Epithelial cell of proximal tubule (primary cell): ENCODE results near the gene WDFY2. TPM values are rescaled to one million over a fixed set of nuclear protein-coding genes. Genes with fewer than 3 reads are reported as not detected.
A peak's percentile ranks its signal among the peaks of the same experiment; 100 is the strongest.

ENCODE experiments used
- DNase-seq: peaks from one replicate; pipeline ENCODE4 v3.0.0-alpha.2; 2011; ENCODE audit warnings: low read depth
- H3K4me3 ChIP-seq: 2 replicates; pipeline ENCODE4 v1.5.1; 2011; ENCODE audit warnings: low read depth, mild to moderate bottlenecking, low read length
- total RNA-seq: library from RNA; depleted of rRNA; stranded (reverse); fragments of >200 nt; gene quantifications from 2 replicates; pipeline ENCODE4 v1.2.3, GENCODE V29; 2015
- TF ChIP-seq, protein P1 (sequence below): conservative IDR thresholded peaks from 2 replicates; pipeline ENCODE4 v1.5.1; 2012; ENCODE audit warnings: low read depth, mild to moderate bottlenecking, low read length

WDFY2 gene
- total RNA-seq, 1 donor from 2014 or later: 5.1 TPM

DNA sequence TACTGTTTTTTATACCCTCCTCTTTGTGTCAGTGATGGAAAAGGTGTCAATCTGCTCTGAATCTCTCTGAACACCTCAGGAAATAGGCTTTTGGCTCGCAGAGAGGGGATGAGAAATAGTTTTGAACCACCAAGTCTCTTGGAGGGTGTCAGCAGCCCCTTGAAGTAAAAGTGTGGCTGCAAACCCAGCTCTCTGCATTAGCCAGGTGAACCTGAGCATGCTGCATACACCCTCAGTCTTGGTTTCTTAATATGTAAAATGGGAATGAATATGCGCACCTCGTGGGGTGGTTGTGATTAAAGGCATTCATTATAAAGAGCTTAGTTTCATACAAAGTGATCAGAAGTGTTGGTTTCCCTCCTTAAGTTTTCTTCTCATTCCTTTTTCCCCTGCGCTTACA lies 221.1 kb downstream of the WDFY2 start:
- TF ChIP-seq, protein P1, sequence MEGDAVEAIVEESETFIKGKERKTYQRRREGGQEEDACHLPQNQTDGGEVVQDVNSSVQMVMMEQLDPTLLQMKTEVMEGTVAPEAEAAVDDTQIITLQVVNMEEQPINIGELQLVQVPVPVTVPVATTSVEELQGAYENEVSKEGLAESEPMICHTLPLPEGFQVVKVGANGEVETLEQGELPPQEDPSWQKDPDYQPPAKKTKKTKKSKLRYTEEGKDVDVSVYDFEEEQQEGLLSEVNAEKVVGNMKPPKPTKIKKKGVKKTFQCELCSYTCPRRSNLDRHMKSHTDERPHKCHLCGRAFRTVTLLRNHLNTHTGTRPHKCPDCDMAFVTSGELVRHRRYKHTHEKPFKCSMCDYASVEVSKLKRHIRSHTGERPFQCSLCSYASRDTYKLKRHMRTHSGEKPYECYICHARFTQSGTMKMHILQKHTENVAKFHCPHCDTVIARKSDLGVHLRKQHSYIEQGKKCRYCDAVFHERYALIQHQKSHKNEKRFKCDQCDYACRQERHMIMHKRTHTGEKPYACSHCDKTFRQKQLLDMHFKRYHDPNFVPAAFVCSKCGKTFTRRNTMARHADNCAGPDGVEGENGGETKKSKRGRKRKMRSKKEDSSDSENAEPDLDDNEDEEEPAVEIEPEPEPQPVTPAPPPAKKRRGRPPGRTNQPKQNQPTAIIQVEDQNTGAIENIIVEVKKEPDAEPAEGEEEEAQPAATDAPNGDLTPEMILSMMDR: no peak
- no peak for DNase-seq
- peak overlapping the region; percentile 82 for H3K4me3 ChIP-seq

DNA sequence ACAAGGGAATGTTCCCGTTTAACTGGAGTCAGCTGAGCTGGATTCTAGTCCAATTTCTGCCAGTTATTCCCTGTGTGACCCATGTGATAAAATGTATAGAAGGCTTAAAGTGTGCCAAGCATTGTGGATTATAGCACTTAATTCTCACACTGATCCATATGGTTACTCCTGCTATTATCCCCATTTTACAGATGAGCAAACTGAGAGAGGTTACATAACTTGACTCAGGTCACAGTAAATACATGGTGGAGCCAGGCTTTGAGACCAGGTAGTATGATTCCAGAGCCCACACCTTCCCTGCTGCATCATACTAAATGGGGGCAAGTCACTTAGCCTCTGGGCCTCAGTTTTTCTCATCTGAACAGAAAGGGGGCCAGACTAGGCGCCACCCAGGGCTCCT lies 221.7 kb downstream of the WDFY2 start:
- no peak for DNase-seq
- no peak overlapping the region for H3K4me3 ChIP-seq
- TF ChIP-seq, protein P1: no peak

DNA sequence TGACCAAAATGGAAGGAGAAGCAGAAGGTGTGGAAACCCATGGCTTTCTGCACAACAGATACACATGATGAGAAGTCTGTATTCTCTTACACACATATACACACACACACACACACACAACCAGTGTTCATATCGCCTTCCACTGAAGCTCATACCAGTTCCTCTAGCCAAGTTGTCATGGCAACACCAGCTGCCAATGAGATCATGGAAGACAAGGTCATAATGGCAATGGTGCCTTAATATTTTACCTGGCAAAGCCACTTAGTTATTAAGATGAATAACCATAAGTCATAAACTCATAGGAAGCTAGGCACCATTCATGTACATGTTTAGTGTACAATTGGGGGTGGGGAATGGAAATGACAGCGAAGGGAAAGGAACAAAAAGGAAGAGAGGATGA lies 222.3 kb downstream of the WDFY2 start:
- no peak for DNase-seq
- H3K4me3 ChIP-seq: no peak overlapping the region
- TF ChIP-seq, protein P1: no peak

DNA sequence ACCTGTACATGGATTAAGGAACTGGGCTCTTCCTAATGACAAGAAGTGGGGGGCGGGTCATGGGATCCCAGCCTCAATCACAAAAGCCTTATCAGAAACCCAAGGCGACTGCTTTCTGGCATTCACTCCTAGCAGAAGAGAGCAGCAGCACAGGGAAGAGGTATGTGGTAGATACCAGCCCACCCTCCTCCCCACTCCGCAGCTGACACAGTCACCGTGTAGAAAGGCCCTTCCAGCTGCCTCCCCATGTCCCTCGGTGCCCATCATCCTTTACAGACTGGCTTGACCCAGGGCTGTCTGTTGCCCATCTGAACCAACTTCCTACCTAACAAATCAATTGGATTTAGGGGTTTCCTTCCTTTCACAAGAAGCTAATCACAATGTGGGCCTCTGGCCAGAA lies 222.8 kb downstream of the WDFY2 start:
- no peak overlapping the region for H3K4me3 ChIP-seq
- TF ChIP-seq, protein P1: no peak
- DNase-seq: no peak

DNA sequence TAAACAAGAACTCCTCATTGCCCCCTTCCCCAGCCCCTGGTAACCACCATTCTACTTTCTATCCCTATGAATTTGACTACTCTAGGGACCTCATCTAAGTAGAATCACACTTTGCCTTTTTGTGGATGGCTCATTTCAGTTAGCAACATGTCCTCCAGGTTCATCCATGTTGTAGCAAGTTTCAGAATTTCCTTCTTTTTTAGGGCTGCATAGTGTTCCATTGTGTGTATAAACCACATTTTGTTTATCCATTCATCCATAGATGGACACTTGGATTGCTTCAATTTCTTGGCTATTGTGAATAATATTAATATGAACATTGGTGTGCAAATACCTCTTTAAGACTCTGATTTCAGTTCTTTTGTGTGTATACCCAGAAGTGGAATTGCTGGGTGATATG lies 224.5 kb downstream of the WDFY2 start:
- DNase-seq: no peak
- no peak overlapping the region for H3K4me3 ChIP-seq
- TF ChIP-seq, protein P1: no peak

DNA sequence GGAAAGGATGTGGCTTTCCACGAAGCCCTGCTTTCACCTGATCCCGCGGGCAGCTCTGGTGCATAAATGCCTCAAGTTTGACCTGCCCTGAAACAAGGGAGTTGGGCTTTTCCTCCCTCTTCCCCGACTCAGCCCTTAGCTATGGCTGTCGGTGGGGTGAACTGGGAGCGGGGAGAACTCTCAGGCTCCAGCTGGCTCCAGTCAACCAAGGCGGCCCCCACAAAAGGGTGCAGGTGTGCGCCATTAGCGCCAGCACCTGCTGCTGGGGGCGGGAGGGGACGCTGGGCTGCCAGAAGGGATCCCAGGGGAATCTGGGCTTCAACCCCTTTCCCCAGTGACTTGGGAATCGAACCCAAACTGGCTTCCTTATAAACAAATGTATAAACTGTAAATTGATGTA lies 226.8 kb downstream of the WDFY2 start:
- no peak overlapping the region for H3K4me3 ChIP-seq
- TF ChIP-seq, protein P1: no peak
- no peak for DNase-seq

DNA sequence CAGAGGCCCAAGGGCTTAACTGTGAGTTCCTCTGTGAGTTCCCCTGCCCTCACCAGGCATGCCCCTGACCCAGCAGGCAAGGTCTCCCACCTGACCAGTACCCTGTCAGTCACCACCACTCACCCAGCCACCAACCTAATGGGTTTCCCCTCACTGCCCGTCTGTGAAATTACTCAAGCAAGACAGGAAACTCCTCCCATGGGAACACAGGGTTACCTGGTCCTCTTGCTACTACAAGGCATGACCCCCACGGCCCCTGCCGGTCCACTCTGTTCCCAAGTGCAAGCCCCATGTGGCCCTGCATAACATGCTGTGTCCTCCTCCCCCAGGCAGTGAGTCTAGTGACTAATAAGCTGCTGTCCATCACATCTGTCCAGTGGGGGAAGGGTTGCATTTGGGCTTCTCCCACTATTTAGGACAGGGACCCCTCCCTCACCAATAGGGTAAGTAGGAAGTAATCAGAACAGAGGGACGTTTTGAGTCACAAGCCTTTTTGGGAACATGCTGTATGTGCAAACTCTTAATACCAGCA lies 227.7 kb downstream of the WDFY2 start:
- H3K4me3 ChIP-seq: no peak overlapping the region
- no peak for DNase-seq
- TF ChIP-seq, protein P1: no peak
